PC-9 (cell line): Measurements from ENCODE around the gene PTAFR. TPM values are rescaled to one million over a fixed set of nuclear protein-coding genes. Genes with fewer than 3 reads are reported as not detected.

Experiments used
- BruUV-seq: library from RNA; stranded (reverse); fragments of 400-500 nt; replicated peaks from 2 replicates; lab custom pipeline; 2021; lab: Mats Ljungman, UMichigan
- CTCF ChIA-PET: fragments of 300-600 bp; sonication (Branson Sonifier 250); formaldehyde crosslinking; loops from one replicate; lab custom pipeline; 2022; ENCODE audit warnings: antibody characterized with exemption; lab: Charles Lee
- POLR2A ChIA-PET: fragments of 300-600 bp; sonication (Branson Sonifier 250); formaldehyde crosslinking; loops from one replicate; lab custom pipeline; 2022; ENCODE audit warnings: antibody characterized with exemption; ENCODE audit not compliant: unreplicated experiment; lab: Charles Lee
- DNase-seq, 2 experiments: peaks; one replicate each; pipeline versions ENCODE4 v3.0.0 to v3.0.0-alpha.2; 2015 to 2022; ENCODE audit warnings: mixed read lengths in 1 of 2
- H2AFZ ChIP-seq: fragments of 200-600 bp; sonication (generic); 2 replicates; pipeline ENCODE4 v1.8.1; 2017; ENCODE audit warnings: antibody characterized with exemption
- H3F3A ChIP-seq: fragments of 200-600 bp; sonication (generic); 2 replicates; pipeline ENCODE4 v1.8.1; 2017; ENCODE audit warnings: antibody characterized with exemption, mild to moderate bottlenecking, low read depth; ENCODE audit not compliant: insufficient read depth
- H3K27ac ChIP-seq: fragments of 200-600 bp; sonication (generic); 2 replicates; pipeline ENCODE4 v1.6.1; 2016; ENCODE audit warnings: mixed run types
- H3K27me3 ChIP-seq: fragments of 200-600 bp; sonication (generic); 2 replicates; pipeline ENCODE4 v1.6.1; 2016; ENCODE audit warnings: low read depth, mixed run types; ENCODE audit not compliant: insufficient read depth
- H3K36me3 ChIP-seq: fragments of 200-600 bp; sonication (generic); 2 replicates; pipeline ENCODE4 v1.6.1; 2016; ENCODE audit warnings: low read depth, mixed run types
- H3K4me1 ChIP-seq: fragments of 200-600 bp; sonication (generic); replicated peaks from 2 replicates; pipeline ENCODE4 v1.6.1; 2016; ENCODE audit warnings: mixed run types; ENCODE audit not compliant: insufficient read depth
- H3K4me2 ChIP-seq: fragments of 200-600 bp; sonication (generic); 2 replicates; pipeline ENCODE4 v1.6.1; 2017; ENCODE audit warnings: mixed run types
- H3K4me3 ChIP-seq: fragments of 200-600 bp; sonication (generic); 2 replicates; pipeline ENCODE4 v1.6.1; 2016; ENCODE audit warnings: mixed run types
- H3K79me2 ChIP-seq: fragments of 200-600 bp; sonication (generic); 2 replicates; pipeline ENCODE4 v1.6.1; 2017; ENCODE audit warnings: low read depth, mixed run types
- H3K9me2 ChIP-seq: fragments of 200-600 bp; sonication (generic); 2 replicates; pipeline ENCODE4 v1.8.1; 2017; ENCODE audit warnings: mild to moderate bottlenecking; ENCODE audit not compliant: insufficient read depth
- H3K9me3 ChIP-seq: fragments of 200-600 bp; sonication (generic); 2 replicates; pipeline ENCODE4 v1.8.1; 2016; ENCODE audit warnings: low read depth; ENCODE audit not compliant: insufficient read depth
- H4K20me1 ChIP-seq: fragments of 200-600 bp; sonication (generic); 2 replicates; pipeline ENCODE4 v1.8.1; 2017; ENCODE audit not compliant: insufficient read depth
- CTCF ChIP-seq: fragments of 200-600 bp; sonication (generic); conservative IDR thresholded peaks from 2 replicates; pipeline ENCODE4 v1.6.1; 2017; ENCODE audit warnings: mixed run types, antibody characterized with exemption, mild to moderate bottlenecking, moderate library complexity
- EZH2 ChIP-seq: fragments of 200-600 bp; sonication (generic); IDR thresholded peaks from 2 replicates; pipeline ENCODE4 v1.8.0; 2017; ENCODE audit warnings: antibody characterized with exemption, low read depth
- intact Hi-C: fragments of 100-400 bp; cut with micrococcal nuclease; formaldehyde crosslinking; loops from one replicate; pipeline ENCODE4 v1.10.0; 2022; ENCODE audit not compliant: unreplicated experiment
- total RNA-seq: library from RNA; stranded (reverse); gene quantifications from 2 replicates; pipeline ENCODE4 v1.2.3, GENCODE V29; 2021

PTAFR gene
- total RNA-seq, 1 experiment from 2014 or later, result 12.2 TPM

GRCh38 chr1:28123461-28123961 lies 53.0 kb downstream of the PTAFR start:
- TF ChIP-seq CTCF (no peak), EZH2 (no peak)
- Histone ChIP-seq H3K27me3 (no peaks in the 10 kb centered on the region), H3K4me1 (peaks cover 19% of the 10 kb centered on the region), H3K4me2 (peak overlapping the region; percentile 59), H3K27ac (peak overlapping the region; percentile 83), H3K4me3 (no peak overlapping the region), H3K36me3 (no peaks in the 10 kb centered on the region), H3K9me2 (no peaks in the 10 kb centered on the region), H3K79me2 (no peaks in the 10 kb centered on the region), H2AFZ (peak overlapping the region; percentile 33; the same call in 1 of the 2 replicates), H3K9me3 (no peaks in the 10 kb centered on the region), H4K20me1 (no peaks in the 10 kb centered on the region), H3F3A (peaks cover 17% of the 10 kb centered on the region)
- BruUV-seq, result no TSS peak
- peak; percentile 16 to 77 for DNase-seq
- ChIA-PET CTCF (no interaction called here), POLR2A (no interaction called here)
- intact Hi-C loops, result no loop called here

GRCh38 chr1:28122183-28122582 lies 54.3 kb downstream of the PTAFR start:
- DNase-seq, result peak in 1 of 2 experiments; percentile 37
- Histone ChIP-seq H3K9me2 (no peaks in the 10 kb centered on the region), H3K79me2 (no peaks in the 10 kb centered on the region), H3K27me3 (no peaks in the 10 kb centered on the region), H3K4me1 (peaks cover 18% of the 10 kb centered on the region), H3K36me3 (no peaks in the 10 kb centered on the region), H4K20me1 (no peaks in the 10 kb centered on the region), H2AFZ (no peak overlapping the region), H3K4me3 (no peak overlapping the region), H3F3A (peaks cover 15% of the 10 kb centered on the region), H3K9me3 (no peaks in the 10 kb centered on the region), H3K4me2 (0 out of 2 replicates have a peak overlapping the region, but pooled peaks have one; percentile 10), H3K27ac (0 out of 2 replicates have a peak overlapping the region, but pooled peaks have one; percentile 13)
- intact Hi-C loops, result no loop called here
- CTCF ChIA-PET, result interaction anchor here (0.6 kb wide), 1 partner anchor 318 kb away, joined by 3 read pairs; no protein-coding TSS in a partner anchor
- TF ChIP-seq EZH2 (no peak), CTCF (no peak)
- no TSS peak for BruUV-seq
- POLR2A ChIA-PET, result no interaction called here

- Histone ChIP-seq H3K4me2 (no peak overlapping the region), H3K4me1 (peaks cover 26% of the 10 kb centered on the region), H3F3A (peaks cover 15% of the 10 kb centered on the region), H3K9me2 (no peaks in the 10 kb centered on the region), H4K20me1 (no peaks in the 10 kb centered on the region), H3K27ac (no peak overlapping the region), H3K79me2 (no peaks in the 10 kb centered on the region), H2AFZ (no peak overlapping the region), H3K4me3 (no peak overlapping the region), H3K27me3 (no peaks in the 10 kb centered on the region), H3K36me3 (no peaks in the 10 kb centered on the region), H3K9me3 (no peaks in the 10 kb centered on the region)
- intact Hi-C loops, result no loop called here
- no TSS peak for BruUV-seq
- DNase-seq, result no peak
- CTCF ChIA-PET, result no interaction called here
- POLR2A ChIA-PET, result no interaction called here
- TF ChIP-seq CTCF (no peak), EZH2 (no peak)
Measured at GRCh38 chr1:28119556-28119955, 56.9 kb downstream of the PTAFR start.
